ENCODE measurements around the gene TBL1X. TPM values are rescaled to one million over a fixed set of nuclear protein-coding genes. Genes with fewer than 3 reads are reported as not detected.
"Not testable (repeated sequence)": the region's sequence is repeated elsewhere in the genome, so short reads cannot be mapped to it uniquely, and the experiment has no call there.

TBL1X gene
- total RNA-seq, 1 donor from 2014 or later = 21.4 TPM

DNA sequence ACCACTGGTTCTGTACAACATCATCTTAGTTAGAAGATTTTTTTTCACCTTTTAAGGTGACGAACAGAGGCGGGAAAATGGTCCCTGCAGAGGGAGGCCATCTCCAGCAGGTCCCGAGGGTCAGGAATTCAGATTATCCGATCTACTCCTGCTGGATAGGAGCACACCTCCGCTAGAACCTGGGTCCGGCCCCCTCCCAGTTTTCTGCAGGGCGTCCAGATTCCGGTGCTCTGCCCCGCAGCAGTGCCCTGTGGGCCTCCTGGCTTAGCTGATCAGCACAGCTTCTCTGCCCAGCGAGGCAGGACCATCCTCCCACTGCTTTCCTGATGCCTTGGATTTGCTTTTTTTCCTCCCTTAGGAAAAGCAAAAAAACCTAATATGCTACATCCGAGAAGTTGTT lies 2.3 kb downstream of the TBL1X start:
- Mint-ChIP-seq H3K27ac (ENCODE audit: unreplicated experiment) (peak overlapping the region; percentile 17), H3K27me3 (ENCODE audit: low read depth) (no peaks in the 10 kb centered on the region), H3K4me3 (ENCODE audit: unreplicated experiment) (peak overlapping the region; percentile 65), H3K9me3 (ENCODE audit: low read depth) (peaks cover 8% of the 10 kb centered on the region), H3K4me1 (ENCODE audit: low read depth) (peaks cover 51% of the 10 kb centered on the region), H3K36me3 (ENCODE audit: low read depth) (no peaks in the 10 kb centered on the region)
- DNase-seq (ENCODE audit: low spot score) = no peak
- no peak for TF ChIP-seq CTCF (IDR thresholded peaks at IDR 0.05)

GRCh38 chrX:9467751-9468150 lies 2.9 kb downstream of the TBL1X start:
- H3K4me3 Mint-ChIP-seq (ENCODE audit: unreplicated experiment) = peak overlapping the region; percentile 65
- H3K27me3 Mint-ChIP-seq (ENCODE audit: low read depth) = no peaks in the 10 kb centered on the region
- peak overlapping the region; percentile 50 for H3K27ac Mint-ChIP-seq (ENCODE audit: unreplicated experiment)
- peaks cover 46% of the 10 kb centered on the region for H3K4me1 Mint-ChIP-seq (ENCODE audit: low read depth)
- peaks cover 8% of the 10 kb centered on the region for H3K9me3 Mint-ChIP-seq (ENCODE audit: low read depth)
- no peak for TF ChIP-seq CTCF (IDR thresholded peaks at IDR 0.05)
- no peaks in the 10 kb centered on the region for H3K36me3 Mint-ChIP-seq (ENCODE audit: low read depth)
- no peak for DNase-seq (ENCODE audit: low spot score)

GRCh38 chrX:9471571-9471985 lies 6.7 kb downstream of the TBL1X start:
- TF ChIP-seq CTCF (IDR thresholded peaks at IDR 0.05) = no peak
- no peaks in the 10 kb centered on the region for H3K27me3 Mint-ChIP-seq (ENCODE audit: low read depth)
- peaks cover 11% of the 10 kb centered on the region for H3K9me3 Mint-ChIP-seq (ENCODE audit: low read depth)
- peaks cover 2% of the 10 kb centered on the region for H3K36me3 Mint-ChIP-seq (ENCODE audit: low read depth)
- peaks cover 35% of the 10 kb centered on the region for H3K4me1 Mint-ChIP-seq (ENCODE audit: low read depth)
- H3K27ac Mint-ChIP-seq (ENCODE audit: unreplicated experiment) = peak overlapping the region; percentile 66
- H3K4me3 Mint-ChIP-seq (ENCODE audit: unreplicated experiment) = peak overlapping the region; percentile 49
- no peak for DNase-seq (ENCODE audit: low spot score)

GRCh38 chrX:9473708-9474107 lies 8.8 kb downstream of the TBL1X start:
- Mint-ChIP-seq H3K9me3 (ENCODE audit: low read depth) (peaks cover 11% of the 10 kb centered on the region), H3K27ac (ENCODE audit: unreplicated experiment) (no peak overlapping the region), H3K4me3 (ENCODE audit: unreplicated experiment) (no peak overlapping the region), H3K36me3 (ENCODE audit: low read depth) (peaks cover 2% of the 10 kb centered on the region), H3K27me3 (ENCODE audit: low read depth) (no peaks in the 10 kb centered on the region), H3K4me1 (ENCODE audit: low read depth) (peaks cover 25% of the 10 kb centered on the region)
- no peak for TF ChIP-seq CTCF (IDR thresholded peaks at IDR 0.05)
- DNase-seq (ENCODE audit: low spot score) = no peak

- not testable (repeated sequence) for H3K27me3 Mint-ChIP-seq (ENCODE audit: low read depth); DNase-seq (ENCODE audit: low spot score); H3K27ac Mint-ChIP-seq (ENCODE audit: unreplicated experiment); H3K4me3 Mint-ChIP-seq (ENCODE audit: unreplicated experiment); H3K36me3 Mint-ChIP-seq (ENCODE audit: low read depth)
- peaks cover 13% of the 10 kb centered on the region for H3K9me3 Mint-ChIP-seq (ENCODE audit: low read depth)
- peaks cover 22% of the 10 kb centered on the region for H3K4me1 Mint-ChIP-seq (ENCODE audit: low read depth)
Observed at GRCh38 chrX:9475417-9475816, 10.6 kb downstream of the TBL1X start.

- DNase-seq (ENCODE audit: low spot score) = no peak
- no peak overlapping the region for H3K4me3 Mint-ChIP-seq (ENCODE audit: unreplicated experiment)
- peaks cover 20% of the 10 kb centered on the region for H3K4me1 Mint-ChIP-seq (ENCODE audit: low read depth)
- TF ChIP-seq CTCF (IDR thresholded peaks at IDR 0.05) = no peak
- H3K36me3 Mint-ChIP-seq (ENCODE audit: low read depth) = peaks cover 2% of the 10 kb centered on the region
- H3K27ac Mint-ChIP-seq (ENCODE audit: unreplicated experiment) = no peak overlapping the region
- no peaks in the 10 kb centered on the region for H3K27me3 Mint-ChIP-seq (ENCODE audit: low read depth)
- peaks cover 10% of the 10 kb centered on the region for H3K9me3 Mint-ChIP-seq (ENCODE audit: low read depth)
Observed at GRCh38 chrX:9475984-9476383, 11.1 kb downstream of the TBL1X start.

All from chondrocyte (in vitro differentiated cells).